Bronchial epithelial cell (primary cell): ENCODE measurements around the gene MCUB. TPM values are rescaled to one million over a fixed set of nuclear protein-coding genes. Genes with fewer than 3 reads are reported as not detected.
"Not testable (repeated sequence)": the region's sequence is repeated elsewhere in the genome, so short reads cannot be mapped to it uniquely, and the experiment has no call there.

ENCODE experiments used
- DNase-seq: peaks from one replicate; pipeline ENCODE4 v3.0.0-alpha.2; 2010; ENCODE audit warnings: low read depth
- FAIRE-seq: peaks from 2 replicates; lab custom pipeline; 2011; peaks lifted over from hg19 to GRCh38; lab: Jason Lieb, UNC
- H3K27me3 ChIP-seq: 2 replicates; pipeline ENCODE4 v1.5.1; 2011; ENCODE audit warnings: low read length; ENCODE audit not compliant: control insufficient read depth, insufficient read depth
- H3K36me3 ChIP-seq: 2 replicates; pipeline ENCODE4 v1.5.1; 2011; ENCODE audit warnings: low read length; ENCODE audit not compliant: control insufficient read depth, insufficient read depth
- H3K4me3 ChIP-seq: 2 replicates; pipeline ENCODE4 v1.5.1; 2011; ENCODE audit warnings: mild to moderate bottlenecking, low read depth, low read length, control low read depth
- CTCF ChIP-seq: IDR thresholded peaks from 2 replicates; pipeline ENCODE4 v1.5.1; 2011; ENCODE audit warnings: mild to moderate bottlenecking, moderate library complexity, low read length, control low read depth, inconsistent platforms; ENCODE audit not compliant: insufficient read depth, severe bottlenecking
- total RNA-seq: library from RNA; depleted of rRNA; stranded (reverse); fragments of >200 nt; gene quantifications from 2 replicates; pipeline ENCODE4 v1.2.1, GENCODE V29; 2014

The MCUB gene
- total RNA-seq, 1 donor from 2014 or later, result 4.7 TPM

GRCh38 chr4:109589119-109589518 is 29.1 kb downstream of the MCUB start:
- peak; percentile 68 for DNase-seq
- TF ChIP-seq CTCF, result no peak
- no peak for FAIRE-seq
- no peaks in the 10 kb centered on the region for H3K27me3 ChIP-seq
- no peaks in the 10 kb centered on the region for H3K36me3 ChIP-seq
- H3K4me3 ChIP-seq, result no peak overlapping the region

- H3K27me3 ChIP-seq, result no peaks in the 10 kb centered on the region
- TF ChIP-seq CTCF, result no peak
- no peaks in the 10 kb centered on the region for H3K36me3 ChIP-seq
- FAIRE-seq, result no peak
- H3K4me3 ChIP-seq, result no peak overlapping the region
- no peak for DNase-seq
These were observed 29.6 kb downstream of the MCUB start for GRCh38 chr4:109589605-109590004.

GRCh38 chr4:109590905-109591304 is 30.9 kb downstream of the MCUB start:
- peak; percentile 28 for DNase-seq
- no peak for TF ChIP-seq CTCF
- H3K36me3 ChIP-seq, result no peaks in the 10 kb centered on the region
- H3K4me3 ChIP-seq, result no peak overlapping the region
- no peaks in the 10 kb centered on the region for H3K27me3 ChIP-seq
- FAIRE-seq, result no peak

- no peaks in the 10 kb centered on the region for H3K27me3 ChIP-seq
- TF ChIP-seq CTCF, result no peak
- FAIRE-seq (no peak), DNase-seq (no peak)
- H3K4me3 ChIP-seq, result no peak overlapping the region
- H3K36me3 ChIP-seq, result no peaks in the 10 kb centered on the region
These were observed 32.3 kb downstream of the MCUB start for GRCh38 chr4:109592367-109592766.

GRCh38 chr4:109595123-109595522 is 35.1 kb downstream of the MCUB start:
- not testable (repeated sequence) for H3K4me3 ChIP-seq, H3K27me3 ChIP-seq, H3K36me3 ChIP-seq, FAIRE-seq
- DNase-seq, result peak; percentile 51

- DNase-seq, H3K36me3 ChIP-seq, H3K4me3 ChIP-seq, H3K27me3 ChIP-seq: not testable (repeated sequence)
- peak; percentile 99 for FAIRE-seq
These were observed 36.5 kb downstream of the MCUB start for GRCh38 chr4:109596420-109597085.
